DND-41 (cell line): Measurements from ENCODE around the gene RNF212.

Source experiments
- ATAC-seq: fragments of 200-7000 bp; cut with Tn5 transposase; 3 replicates; pipeline ENCODE4 v1.9.1; 2021; ENCODE audit warnings: low read depth; ENCODE audit not compliant: insufficient read depth
- DNase-seq: peaks from one replicate; pipeline ENCODE4 v3.0.0-alpha.2; 2020
- H2AFZ ChIP-seq: 2 replicates; pipeline ENCODE4 v1.6.0; 2012; ENCODE audit warnings: low read depth, low read length
- H3K27ac ChIP-seq: 2 replicates; pipeline ENCODE4 v1.5.1; 2012; ENCODE audit warnings: low read length, inconsistent platforms
- H3K27me3 ChIP-seq: fragments of 200-600 bp; sonication (generic); 2 replicates; pipeline ENCODE4 v1.6.0; 2012; ENCODE audit warnings: low read length, mild to moderate bottlenecking, inconsistent platforms; ENCODE audit not compliant: insufficient read depth, poor library complexity
- H3K36me3 ChIP-seq: 2 replicates; pipeline ENCODE4 v1.5.1; 2012; ENCODE audit warnings: low read length, inconsistent platforms; ENCODE audit not compliant: insufficient read depth
- H3K4me1 ChIP-seq: 2 replicates; pipeline ENCODE4 v1.5.1; 2012; ENCODE audit warnings: mild to moderate bottlenecking, low read length; ENCODE audit not compliant: insufficient read depth
- H3K4me2 ChIP-seq: 2 replicates; pipeline ENCODE4 v1.6.0; 2012; ENCODE audit warnings: mild to moderate bottlenecking, moderate library complexity, low read length, inconsistent platforms; ENCODE audit not compliant: insufficient read depth
- H3K4me3 ChIP-seq, 2 experiments: fragments of 200-600 bp in 1 of 2; shearing (Covaris generic) in 1 of 2; 2 replicates each; pipeline ENCODE4 v1.5.1; 2012 to 2016; ENCODE audit warnings: inconsistent platforms in 2 of 2, low read length in 2 of 2, mild to moderate bottlenecking in 2 of 2, low read depth in 1 of 2, moderate library complexity in 1 of 2
- H3K79me2 ChIP-seq: 2 replicates; pipeline ENCODE4 v1.6.0; 2012; ENCODE audit warnings: low read length, inconsistent platforms; ENCODE audit not compliant: insufficient read depth
- H3K9ac ChIP-seq: 2 replicates; pipeline ENCODE4 v1.6.0; 2012; ENCODE audit warnings: low read depth, mild to moderate bottlenecking, inconsistent platforms, low read length, moderate library complexity
- H3K9me3 ChIP-seq: 2 replicates; pipeline ENCODE4 v1.5.1; 2012; ENCODE audit warnings: low read length, moderate library complexity, mild to moderate bottlenecking, inconsistent platforms; ENCODE audit not compliant: insufficient read depth, severe bottlenecking
- H4K20me1 ChIP-seq: 2 replicates; pipeline ENCODE4 v1.6.0; 2012; ENCODE audit warnings: low read length; ENCODE audit not compliant: insufficient read depth
- EZH2 ChIP-seq: IDR thresholded peaks from 3 replicates; pipeline ENCODE4 v1.6.1; 2012; ENCODE audit warnings: borderline replicate concordance, low read depth, mild to moderate bottlenecking, moderate library complexity, low read length, inconsistent platforms; ENCODE audit not compliant: severe bottlenecking
- TF ChIP-seq, protein P1 (sequence below): IDR thresholded peaks from 2 replicates; pipeline ENCODE4 v1.5.1; 2012; ENCODE audit warnings: borderline replicate concordance, low read length, moderate library complexity, mild to moderate bottlenecking; ENCODE audit not compliant: poor library complexity, severe bottlenecking; ENCODE audit errors: extremely low read depth

RNF212 gene

DNA sequence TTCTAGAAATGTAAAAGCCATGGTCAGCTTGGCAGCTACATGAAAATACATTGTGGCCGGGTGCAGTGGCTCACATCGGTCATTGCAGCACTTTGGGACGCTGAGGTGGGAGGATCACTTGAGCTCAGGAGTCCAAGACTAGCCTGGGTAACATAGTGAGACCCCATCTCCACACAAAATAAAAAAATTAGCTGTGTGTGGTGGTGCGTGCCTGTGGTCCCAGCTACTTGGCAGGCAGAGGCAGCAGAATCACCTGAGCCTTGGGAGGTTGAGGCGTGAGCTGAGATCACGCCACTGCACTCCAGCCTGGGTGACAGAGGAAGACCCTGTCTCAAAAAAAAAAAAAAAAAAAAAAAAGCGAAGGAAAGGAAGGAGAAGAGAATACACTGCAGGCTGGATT is 29.0 kb downstream of the RNF212 start:
- H4K20me1 ChIP-seq: no peaks in the 10 kb centered on the region
- H3K79me2 ChIP-seq: no peaks in the 10 kb centered on the region
- TF ChIP-seq, protein P1, sequence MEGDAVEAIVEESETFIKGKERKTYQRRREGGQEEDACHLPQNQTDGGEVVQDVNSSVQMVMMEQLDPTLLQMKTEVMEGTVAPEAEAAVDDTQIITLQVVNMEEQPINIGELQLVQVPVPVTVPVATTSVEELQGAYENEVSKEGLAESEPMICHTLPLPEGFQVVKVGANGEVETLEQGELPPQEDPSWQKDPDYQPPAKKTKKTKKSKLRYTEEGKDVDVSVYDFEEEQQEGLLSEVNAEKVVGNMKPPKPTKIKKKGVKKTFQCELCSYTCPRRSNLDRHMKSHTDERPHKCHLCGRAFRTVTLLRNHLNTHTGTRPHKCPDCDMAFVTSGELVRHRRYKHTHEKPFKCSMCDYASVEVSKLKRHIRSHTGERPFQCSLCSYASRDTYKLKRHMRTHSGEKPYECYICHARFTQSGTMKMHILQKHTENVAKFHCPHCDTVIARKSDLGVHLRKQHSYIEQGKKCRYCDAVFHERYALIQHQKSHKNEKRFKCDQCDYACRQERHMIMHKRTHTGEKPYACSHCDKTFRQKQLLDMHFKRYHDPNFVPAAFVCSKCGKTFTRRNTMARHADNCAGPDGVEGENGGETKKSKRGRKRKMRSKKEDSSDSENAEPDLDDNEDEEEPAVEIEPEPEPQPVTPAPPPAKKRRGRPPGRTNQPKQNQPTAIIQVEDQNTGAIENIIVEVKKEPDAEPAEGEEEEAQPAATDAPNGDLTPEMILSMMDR: no peak
- TF ChIP-seq EZH2: no peak
- ATAC-seq: no peak
- peaks cover 7% of the 10 kb centered on the region for H3K9me3 ChIP-seq
- no peak overlapping the region for H3K4me3 ChIP-seq
- H3K27me3 ChIP-seq: no peaks in the 10 kb centered on the region
- H3K4me1 ChIP-seq: no peaks in the 10 kb centered on the region
- H3K27ac ChIP-seq: no peak overlapping the region
- H3K9ac ChIP-seq: no peak overlapping the region
- no peak for DNase-seq
- no peaks in the 10 kb centered on the region for H3K36me3 ChIP-seq
- no peak overlapping the region for H3K4me2 ChIP-seq
- H2AFZ ChIP-seq: no peak overlapping the region

DNA sequence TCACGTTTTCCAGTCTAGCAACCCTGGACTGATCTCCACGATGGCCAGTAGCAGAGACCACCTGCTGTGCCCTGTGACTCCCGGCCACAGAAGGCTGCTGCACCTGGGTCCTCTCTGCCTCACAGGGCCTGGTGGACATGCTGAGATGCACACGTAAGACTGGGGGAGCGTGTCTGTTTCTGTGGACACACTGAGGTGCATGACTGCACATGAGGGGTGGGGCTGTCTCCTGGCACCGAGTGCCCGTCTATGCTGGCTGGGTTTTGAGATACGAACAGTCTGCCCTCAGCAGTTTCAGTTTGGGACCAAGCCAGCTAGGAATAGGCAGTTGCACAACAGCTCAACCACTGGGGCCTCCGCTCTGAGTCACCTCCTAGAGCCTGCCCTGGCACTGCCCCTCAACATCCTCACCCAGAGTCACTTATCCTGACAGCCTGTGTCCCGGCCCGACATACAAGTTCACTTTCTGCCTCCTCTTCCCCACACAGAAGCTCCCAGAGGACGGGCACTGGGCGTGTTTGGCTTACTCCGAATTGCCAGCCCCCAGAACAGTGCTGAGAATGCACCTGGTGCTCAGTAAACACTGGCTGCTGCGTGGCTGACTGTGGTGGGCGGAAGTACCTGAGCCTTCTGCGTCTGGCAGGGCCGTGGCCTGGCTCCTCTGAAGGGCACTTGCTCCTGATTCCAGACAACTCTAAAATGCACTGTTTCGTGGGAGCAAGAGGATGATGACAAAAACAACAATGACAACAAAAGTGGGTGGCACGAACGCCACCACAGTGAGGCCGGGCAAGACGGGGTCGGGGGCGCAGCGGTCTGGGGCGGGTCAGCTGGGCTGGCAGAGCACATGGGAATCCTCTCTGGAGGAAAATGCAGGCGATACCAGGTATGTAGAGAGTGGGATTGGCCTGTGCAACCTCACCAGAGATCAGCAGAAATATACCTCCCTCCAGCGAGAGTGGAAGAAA is 30.9 kb downstream of the RNF212 start:
- no peaks in the 10 kb centered on the region for H4K20me1 ChIP-seq
- TF ChIP-seq, protein P1: no peak
- TF ChIP-seq EZH2: no peak
- no peak overlapping the region for H3K9ac ChIP-seq
- H3K4me1 ChIP-seq: no peaks in the 10 kb centered on the region
- ATAC-seq: no peak
- H3K27ac ChIP-seq: no peak overlapping the region
- H2AFZ ChIP-seq: no peak overlapping the region
- no peak overlapping the region for H3K4me3 ChIP-seq
- no peaks in the 10 kb centered on the region for H3K79me2 ChIP-seq
- H3K36me3 ChIP-seq: no peaks in the 10 kb centered on the region
- H3K4me2 ChIP-seq: no peak overlapping the region
- no peak for DNase-seq
- H3K27me3 ChIP-seq: no peaks in the 10 kb centered on the region
- no peaks in the 10 kb centered on the region for H3K9me3 ChIP-seq

DNA sequence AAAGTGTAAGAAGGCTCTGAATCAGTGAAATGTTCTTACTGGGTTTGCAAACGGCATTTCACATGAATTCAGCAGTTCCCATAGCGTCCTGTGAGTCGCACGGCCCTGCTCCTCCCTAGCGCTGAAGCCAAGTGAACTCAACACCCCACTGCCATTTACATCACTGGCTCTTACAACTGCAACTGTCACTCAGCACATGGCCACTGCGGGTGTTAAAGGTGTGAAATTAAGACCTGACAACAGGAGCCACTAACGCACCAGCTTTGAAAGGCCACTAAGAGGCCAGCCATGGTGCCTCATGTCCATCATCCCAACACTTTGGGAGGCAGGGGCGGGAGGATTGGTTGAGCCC is 31.7 kb downstream of the RNF212 start:
- Histone ChIP-seq H3K27ac (no peak overlapping the region), H3K27me3 (no peaks in the 10 kb centered on the region), H3K9me3 (no peaks in the 10 kb centered on the region), H3K9ac (no peak overlapping the region), H3K36me3 (no peaks in the 10 kb centered on the region), H4K20me1 (no peaks in the 10 kb centered on the region), H3K4me3 (no peak overlapping the region), H2AFZ (no peak overlapping the region), H3K79me2 (no peaks in the 10 kb centered on the region), H3K4me1 (no peaks in the 10 kb centered on the region), H3K4me2 (no peak overlapping the region)
- DNase-seq (no peak), ATAC-seq (no peak)
- TF ChIP-seq EZH2: no peak
- TF ChIP-seq, protein P1: no peak
